ENCODE data around the gene CBFA2T3.

CBFA2T3 gene

DNA sequence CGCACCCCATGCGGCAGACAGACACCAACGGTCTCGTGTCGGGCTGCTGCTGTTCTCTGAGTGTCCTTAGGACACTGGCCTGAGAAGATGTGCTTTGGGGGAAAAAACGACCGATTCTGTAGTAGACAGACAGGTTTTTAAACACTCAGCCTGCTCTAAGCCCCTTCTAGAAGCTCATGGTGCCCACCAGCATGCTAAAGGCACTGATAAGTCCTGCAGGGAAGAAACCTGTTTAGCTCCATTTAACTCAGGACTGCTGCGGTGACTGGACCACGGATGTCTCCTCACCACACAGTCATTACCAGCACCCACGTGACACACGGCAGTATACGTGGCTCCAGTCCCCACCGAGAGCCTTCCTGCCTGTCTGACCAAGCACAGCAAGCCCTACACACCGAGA is 146.2 kb downstream of the CBFA2T3 start:
- DNase-seq: no peak

DNA sequence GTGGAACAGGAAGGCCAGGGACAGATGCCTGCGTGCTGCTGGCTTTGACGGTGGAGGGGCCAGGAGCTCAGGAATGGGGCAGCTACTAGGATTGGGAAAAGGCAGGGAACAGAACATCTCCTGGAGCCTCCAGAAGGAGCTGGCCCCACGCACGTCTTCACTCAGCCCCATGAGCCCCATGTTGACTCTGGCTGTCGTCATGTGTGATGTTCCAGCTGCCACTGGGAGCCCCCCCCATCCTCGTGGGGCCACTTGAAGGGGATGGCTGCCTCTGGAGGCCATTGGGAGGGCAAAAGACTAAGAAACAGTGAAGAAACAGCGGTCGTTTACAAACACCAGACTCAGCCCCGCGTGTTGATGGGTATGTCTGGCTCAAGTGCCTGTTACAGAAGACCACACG is 146.7 kb downstream of the CBFA2T3 start:
- DNase-seq: no peak

DNA sequence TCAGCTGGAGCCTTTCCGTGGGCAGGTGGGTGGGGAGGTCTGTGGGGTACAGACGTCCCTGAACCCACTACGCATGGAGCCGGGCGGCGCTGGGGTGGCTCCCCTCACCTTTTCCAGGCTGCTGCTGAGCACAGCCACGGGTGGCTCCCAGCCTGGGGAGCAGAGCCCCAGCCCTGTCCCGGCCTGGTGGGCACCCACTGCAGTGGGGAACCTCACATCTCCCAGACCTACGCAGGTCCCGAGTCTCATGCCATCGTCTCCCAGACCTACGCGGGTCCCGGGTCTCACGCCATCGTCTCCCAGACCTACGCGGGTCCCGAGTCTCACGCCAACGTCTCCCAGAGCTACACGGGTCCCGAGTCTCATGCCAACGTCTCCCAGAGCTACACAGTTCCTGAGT is 148.3 kb downstream of the CBFA2T3 start:
- no peak for DNase-seq

DNA sequence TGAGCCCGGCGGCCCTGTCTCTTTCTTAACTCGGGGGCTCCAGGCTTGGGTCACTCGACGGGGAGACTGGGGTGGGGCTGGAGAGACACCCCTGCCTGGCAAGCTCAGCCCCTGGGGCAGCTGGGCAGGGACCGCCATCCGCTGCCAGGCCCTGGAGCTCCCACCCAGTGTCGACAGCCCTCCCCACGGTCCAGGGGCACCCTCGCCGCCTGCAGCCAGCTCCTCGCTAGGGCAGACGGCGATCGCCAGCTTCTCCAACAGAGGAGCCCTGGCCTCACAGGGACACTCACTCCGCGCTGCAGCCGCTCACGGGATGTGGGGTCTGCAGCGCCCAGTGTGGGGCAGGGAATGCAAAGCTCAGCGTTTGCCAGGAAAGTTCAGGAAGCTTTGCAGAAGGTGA is 149.3 kb downstream of the CBFA2T3 start:
- no peak for DNase-seq

DNA sequence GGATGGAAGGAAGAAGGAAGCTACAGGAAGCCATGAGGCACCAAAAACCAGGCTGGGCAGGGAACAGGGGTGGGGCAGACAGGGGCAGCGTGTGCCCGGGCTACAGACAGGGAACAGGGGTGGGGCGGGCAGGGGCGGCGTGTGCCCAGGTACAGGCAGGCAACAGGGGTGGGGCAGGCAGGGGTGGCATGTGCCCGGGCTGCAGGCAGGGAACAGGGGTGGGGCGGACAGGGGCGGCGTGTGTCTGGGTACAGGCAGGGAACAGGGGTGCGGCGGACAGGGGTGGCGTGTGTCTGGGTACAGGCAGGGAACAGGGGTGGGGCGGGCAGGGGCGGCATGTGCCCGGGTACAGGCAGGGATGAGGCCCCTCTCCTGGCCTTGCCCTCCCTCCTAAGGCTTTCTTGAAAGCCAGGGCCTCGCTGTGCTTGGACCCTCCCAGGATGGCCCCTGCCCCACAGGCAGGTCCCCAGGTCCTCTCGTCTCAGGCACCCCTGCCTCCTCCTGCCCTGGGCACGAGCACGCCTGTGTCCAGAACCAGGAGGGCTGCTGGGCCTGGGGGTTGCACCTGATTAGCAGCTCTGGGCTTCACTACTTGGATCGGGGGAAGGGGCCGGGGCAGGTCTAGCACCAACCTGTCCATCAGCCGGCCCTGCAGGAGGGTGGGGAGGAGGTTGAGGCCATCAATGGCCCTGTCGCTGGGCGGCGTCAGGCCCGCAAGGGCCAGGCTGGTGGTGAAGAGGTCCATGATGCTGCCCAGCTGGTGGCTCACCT is 150.8 kb downstream of the CBFA2T3 start:
- DNase-seq: no peak

GRCh38 chr16:88825146-88825545 is 151.9 kb downstream of the CBFA2T3 start:
- no peak for DNase-seq

Data from activated CD4-positive, alpha-beta T cell treated with anti-CD3 and anti-CD28 coated beads for 48 hours (primary cell).